ENCODE data around the gene MSH6. TPM values are rescaled to one million over a fixed set of nuclear protein-coding genes. Genes with fewer than 3 reads are reported as not detected.

MSH6 gene
- total and polyA plus RNA-seq, 2 experiments from 2014 or later: 109 to 311 TPM

- Histone ChIP-seq H3K27me3 (ENCODE audit: insufficient read depth) (no peaks in the 10 kb centered on the region), H3F3A (replicated peaks; ENCODE audit: low read depth) (no peaks in the 10 kb centered on the region), H3K27ac (ENCODE audit: low read depth) (no peak overlapping the region), H3K4me3 (no peak overlapping the region), H3K9me2 (ENCODE audit: insufficient read depth) (no peaks in the 10 kb centered on the region), H2AFZ (no peak overlapping the region), H3K4me2 (no peak overlapping the region), H4K20me1 (replicated peaks; ENCODE audit: insufficient read depth) (no peaks in the 10 kb centered on the region), H3K36me3 (ENCODE audit: insufficient read depth) (peaks cover 16% of the 10 kb centered on the region), H3K4me1 (ENCODE audit: insufficient read depth) (no peaks in the 10 kb centered on the region), H3K79me2 (replicated peaks; ENCODE audit: insufficient read depth) (no peaks in the 10 kb centered on the region)
- no peak for TF ChIP-seq ZNF462 (CRISPR knock-in tag; IDR thresholded peaks at IDR 0.05)
- TF ChIP-seq ZNF331 (CRISPR knock-in tag; IDR thresholded peaks at IDR 0.05; ENCODE audit: low read depth): no peak
- DNase-seq (ENCODE audit: low spot score): no peak
- Mint-ChIP-seq H3K27ac (no peak overlapping the region), H3K9me3 (no peaks in the 10 kb centered on the region), H3K27me3 (ENCODE audit: insufficient read depth, low read depth, poor library complexity) (peaks cover 10% of the 10 kb centered on the region), H3K4me1 (no peaks in the 10 kb centered on the region), H3K4me3 (no peak overlapping the region), H3K36me3 (ENCODE audit: low read depth) (peaks cover 76% of the 10 kb centered on the region)
- no peak for ATAC-seq
These were observed 39.6 kb downstream of the MSH6 start for GRCh38 chr2:47822518-47822917.

- H3K4me1 ChIP-seq (ENCODE audit: insufficient read depth): no peaks in the 10 kb centered on the region
- no peaks in the 10 kb centered on the region for H3K9me3 Mint-ChIP-seq
- H2AFZ ChIP-seq: no peak overlapping the region
- no peak overlapping the region for H3K4me3 ChIP-seq
- no peaks in the 10 kb centered on the region for H3K27me3 ChIP-seq (ENCODE audit: insufficient read depth)
- ATAC-seq: no peak
- H3K36me3 ChIP-seq (ENCODE audit: insufficient read depth): peaks cover 39% of the 10 kb centered on the region
- H3K27ac Mint-ChIP-seq: no peak overlapping the region
- DNase-seq (ENCODE audit: low spot score): no peak
- peaks cover 5% of the 10 kb centered on the region; the same call in 1 of the 2 replicates for H4K20me1 ChIP-seq (replicated peaks; ENCODE audit: insufficient read depth)
- H3K36me3 Mint-ChIP-seq (ENCODE audit: low read depth): peaks cover 67% of the 10 kb centered on the region
- H3K4me3 Mint-ChIP-seq: no peak overlapping the region
- H3K4me2 ChIP-seq: no peak overlapping the region
- H3K27ac ChIP-seq (ENCODE audit: low read depth): no peak overlapping the region
- H3K9me2 ChIP-seq (ENCODE audit: insufficient read depth): no peaks in the 10 kb centered on the region
- no peaks in the 10 kb centered on the region; the same call in 1 of the 2 replicates for H3K79me2 ChIP-seq (replicated peaks; ENCODE audit: insufficient read depth)
- H3K27me3 Mint-ChIP-seq (ENCODE audit: insufficient read depth, low read depth, poor library complexity): peaks cover 2% of the 10 kb centered on the region
- H3K4me1 Mint-ChIP-seq: no peaks in the 10 kb centered on the region
- H3F3A ChIP-seq (replicated peaks; ENCODE audit: low read depth): no peaks in the 10 kb centered on the region
- TF ChIP-seq EZH2 (IDR thresholded peaks at IDR 0.05; ENCODE audit: low read depth, unreplicated experiment) (no peak), ZNF331 (CRISPR knock-in tag; IDR thresholded peaks at IDR 0.05; ENCODE audit: low read depth) (no peak), ZNF114 (CRISPR knock-in tag; IDR thresholded peaks at IDR 0.05) (no peak), ETS1 (IDR thresholded peaks at IDR 0.05) (no peak), ZNF462 (CRISPR knock-in tag; IDR thresholded peaks at IDR 0.05) (no peak)
These were observed 50.6 kb downstream of the MSH6 start for GRCh38 chr2:47833516-47833968.

Data from GM23338 (cell line).